Mammary epithelial cell (primary cell): Measurements from ENCODE around the gene ARSJ.

Source experiments
- EZH2 ChIP-seq: IDR thresholded peaks from 2 replicates; pipeline ENCODE4 v1.6.1; 2012; ENCODE audit warnings: low read length, inconsistent platforms, borderline replicate concordance
- TF ChIP-seq, protein P1 (sequence below), 2 donors: IDR thresholded peaks in 1 of 2; conservative IDR thresholded peaks in 1 of 2; 2 replicates each; pipeline ENCODE4 v1.5.1; 2011 to 2012; ENCODE audit warnings: inconsistent platforms in 2 of 2, low read length in 2 of 2, mild to moderate bottlenecking in 2 of 2, control low read depth in 1 of 2, low read depth in 1 of 2; ENCODE audit not compliant: insufficient read depth in 1 of 2; ENCODE audit errors: extremely low read depth in 1 of 2

DNA sequence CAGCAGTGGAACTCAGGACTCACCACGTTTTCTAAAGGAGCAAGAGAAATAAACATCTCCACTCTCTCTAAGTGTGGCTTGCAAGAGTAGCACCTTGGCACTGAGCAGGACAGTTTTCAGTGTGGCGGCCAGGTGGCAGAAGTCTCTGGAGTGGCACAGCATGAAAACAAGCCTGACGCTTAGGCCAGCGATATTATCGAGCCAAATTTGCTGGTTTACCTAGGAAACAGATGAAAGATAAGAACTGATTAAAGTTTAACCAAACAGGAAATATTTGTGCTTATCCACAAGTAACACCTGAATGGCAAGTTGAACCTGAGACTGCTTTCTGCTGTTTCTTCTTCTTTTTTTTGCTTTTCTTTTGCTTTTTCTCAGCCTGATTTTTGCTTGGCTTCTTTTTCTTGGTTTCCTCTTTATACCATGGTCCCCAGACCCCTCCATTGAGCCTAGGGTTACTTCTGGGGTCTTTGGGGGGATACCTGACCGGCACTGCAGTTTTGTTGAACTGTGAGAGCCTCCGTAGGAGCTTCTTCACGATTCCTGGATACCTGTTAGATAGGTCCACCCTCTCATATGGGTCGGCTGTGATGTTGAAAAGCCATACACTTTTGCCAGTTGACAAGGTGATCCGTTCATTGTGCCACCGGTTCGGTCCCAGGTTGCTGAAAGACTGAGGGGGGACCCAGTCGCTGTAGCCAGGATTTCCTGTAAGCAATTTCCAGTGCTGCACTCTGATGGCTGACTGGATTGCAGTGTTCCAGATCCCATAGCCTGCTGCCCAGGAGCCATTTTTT, 77.3 kb downstream of the ARSJ start:
- TF ChIP-seq EZH2 = no peak
- TF ChIP-seq, protein P1, sequence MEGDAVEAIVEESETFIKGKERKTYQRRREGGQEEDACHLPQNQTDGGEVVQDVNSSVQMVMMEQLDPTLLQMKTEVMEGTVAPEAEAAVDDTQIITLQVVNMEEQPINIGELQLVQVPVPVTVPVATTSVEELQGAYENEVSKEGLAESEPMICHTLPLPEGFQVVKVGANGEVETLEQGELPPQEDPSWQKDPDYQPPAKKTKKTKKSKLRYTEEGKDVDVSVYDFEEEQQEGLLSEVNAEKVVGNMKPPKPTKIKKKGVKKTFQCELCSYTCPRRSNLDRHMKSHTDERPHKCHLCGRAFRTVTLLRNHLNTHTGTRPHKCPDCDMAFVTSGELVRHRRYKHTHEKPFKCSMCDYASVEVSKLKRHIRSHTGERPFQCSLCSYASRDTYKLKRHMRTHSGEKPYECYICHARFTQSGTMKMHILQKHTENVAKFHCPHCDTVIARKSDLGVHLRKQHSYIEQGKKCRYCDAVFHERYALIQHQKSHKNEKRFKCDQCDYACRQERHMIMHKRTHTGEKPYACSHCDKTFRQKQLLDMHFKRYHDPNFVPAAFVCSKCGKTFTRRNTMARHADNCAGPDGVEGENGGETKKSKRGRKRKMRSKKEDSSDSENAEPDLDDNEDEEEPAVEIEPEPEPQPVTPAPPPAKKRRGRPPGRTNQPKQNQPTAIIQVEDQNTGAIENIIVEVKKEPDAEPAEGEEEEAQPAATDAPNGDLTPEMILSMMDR (conservative IDR thresholded peaks at IDR 0.05 in 1 of 2, IDR thresholded peaks at IDR 0.05 in 1 of 2; ENCODE audit: extremely low read depth in 1 of 2, insufficient read depth in 1 of 2, low read depth in 1 of 2, low read length in 2 of 2) = peak; percentile 31 to 62
